ENCODE data around the gene MSRB1. TPM values are rescaled to one million over a fixed set of nuclear protein-coding genes. Genes with fewer than 3 reads are reported as not detected.

MSRB1 gene
- polyA plus RNA-seq, 1 experiment = 61.9 TPM

DNA sequence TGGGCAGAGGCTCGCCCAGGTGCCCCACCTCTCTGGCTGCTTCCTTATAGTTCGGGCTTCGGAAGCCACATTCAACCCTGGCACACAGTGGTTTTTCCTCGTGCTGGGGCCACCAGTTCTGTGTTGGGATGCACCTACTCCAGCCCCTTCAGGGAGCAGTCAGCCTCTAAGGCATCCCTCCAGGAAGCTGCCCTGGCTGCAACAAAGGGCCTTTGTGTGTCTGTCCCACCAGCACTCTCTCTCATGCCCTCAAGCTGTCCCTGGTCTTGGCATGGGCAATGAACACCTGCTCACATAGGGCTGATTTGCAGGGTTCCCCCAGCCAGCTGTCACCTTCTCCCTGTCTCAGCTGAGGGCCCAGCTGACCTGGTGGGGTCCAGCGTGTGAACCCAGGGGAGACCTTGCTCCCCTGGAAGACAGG, 39.0 kb upstream of the MSRB1 start:
- H3K36me3 ChIP-seq (ENCODE audit: control insufficient read depth, insufficient read depth, low read length) = peaks cover 24% of the 10 kb centered on the region
- TF ChIP-seq, protein P1, sequence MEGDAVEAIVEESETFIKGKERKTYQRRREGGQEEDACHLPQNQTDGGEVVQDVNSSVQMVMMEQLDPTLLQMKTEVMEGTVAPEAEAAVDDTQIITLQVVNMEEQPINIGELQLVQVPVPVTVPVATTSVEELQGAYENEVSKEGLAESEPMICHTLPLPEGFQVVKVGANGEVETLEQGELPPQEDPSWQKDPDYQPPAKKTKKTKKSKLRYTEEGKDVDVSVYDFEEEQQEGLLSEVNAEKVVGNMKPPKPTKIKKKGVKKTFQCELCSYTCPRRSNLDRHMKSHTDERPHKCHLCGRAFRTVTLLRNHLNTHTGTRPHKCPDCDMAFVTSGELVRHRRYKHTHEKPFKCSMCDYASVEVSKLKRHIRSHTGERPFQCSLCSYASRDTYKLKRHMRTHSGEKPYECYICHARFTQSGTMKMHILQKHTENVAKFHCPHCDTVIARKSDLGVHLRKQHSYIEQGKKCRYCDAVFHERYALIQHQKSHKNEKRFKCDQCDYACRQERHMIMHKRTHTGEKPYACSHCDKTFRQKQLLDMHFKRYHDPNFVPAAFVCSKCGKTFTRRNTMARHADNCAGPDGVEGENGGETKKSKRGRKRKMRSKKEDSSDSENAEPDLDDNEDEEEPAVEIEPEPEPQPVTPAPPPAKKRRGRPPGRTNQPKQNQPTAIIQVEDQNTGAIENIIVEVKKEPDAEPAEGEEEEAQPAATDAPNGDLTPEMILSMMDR (IDR thresholded peaks at IDR 0.05; ENCODE audit: insufficient read depth, low read depth, low read length) = no peak
- ChIA-PET POLR2A (no interaction called here), CTCF (interaction anchor here (0.6 to 1.3 kb wide), 4 partner anchors 10 to 169 kb away, joined by 3 to 4 read pairs (median 4); partner anchors contain the start of gene TBL3)
- peaks cover 12% of the 10 kb centered on the region for H3K27me3 ChIP-seq (ENCODE audit: control insufficient read depth, insufficient read depth, low read length)
- no peak for DNase-seq (ENCODE audit: low read depth)
- H3K4me3 ChIP-seq (ENCODE audit: low read depth, low read length) = no peak overlapping the region

DNA sequence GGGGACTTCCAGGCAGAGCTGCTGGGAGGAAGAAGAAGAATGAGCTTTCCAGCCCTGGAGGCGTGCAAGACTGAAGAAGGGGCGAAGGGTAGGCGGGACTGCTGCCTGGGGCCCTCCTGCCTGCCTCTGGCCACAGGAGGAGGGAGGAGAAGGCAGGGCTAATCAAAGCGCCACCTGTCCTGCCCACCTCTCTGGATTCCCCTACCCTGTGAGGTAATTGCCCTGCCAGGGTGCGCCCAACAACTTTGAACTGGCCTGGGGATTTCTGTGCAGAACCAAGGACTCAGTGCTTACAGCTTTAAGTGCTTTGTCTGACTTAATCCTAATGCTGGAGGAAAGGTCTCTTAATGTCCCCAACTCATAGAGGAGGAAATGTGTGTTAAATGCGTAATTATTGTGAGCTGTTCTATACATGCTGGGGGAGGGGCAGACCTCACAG, 38.4 kb upstream of the MSRB1 start, which contains the start of gene NOXO1:
Gene NOXO1 (minus strand): TSS at position 72 of the 439 bp plus-strand sequence. CDS start 290 bp downstream, outside the sequence.
- DNase-seq (ENCODE audit: low read depth) = no peak
- POLR2A ChIA-PET = no interaction called here
- CTCF ChIA-PET = interaction anchor here (1.1 to 1.3 kb wide), 2 partner anchors 10 to 159 kb away, joined by 3 to 4 read pairs; partner anchors contain the start of gene TBL3
- Histone ChIP-seq H3K4me3 (ENCODE audit: low read depth, low read length) (no peak within 1 kb of the TSS), H3K36me3 (ENCODE audit: control insufficient read depth, insufficient read depth, low read length) (peaks cover 24% of the 10 kb centered on the region), H3K27me3 (ENCODE audit: control insufficient read depth, insufficient read depth, low read length) (peaks cover 12% of the 10 kb centered on the region)
- TF ChIP-seq, protein P1 (IDR thresholded peaks at IDR 0.05; ENCODE audit: insufficient read depth, low read depth, low read length) = no peak

DNA sequence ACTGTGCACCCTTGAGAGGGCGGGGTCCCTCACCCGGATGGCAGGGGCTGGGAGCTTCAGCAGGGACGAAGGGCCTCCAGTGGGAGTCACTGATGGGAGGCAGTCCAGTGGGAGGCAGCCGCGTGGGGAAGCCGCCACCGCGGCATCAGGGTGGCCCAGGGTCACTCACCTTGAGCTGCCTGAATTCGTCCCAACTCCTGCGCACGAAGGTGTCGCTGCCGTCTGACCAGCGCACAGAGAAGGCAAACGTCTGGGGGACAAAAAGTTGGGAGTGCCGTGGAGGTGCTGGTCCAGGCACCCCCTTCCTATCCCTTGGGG, 37.7 kb upstream of the MSRB1 start:
- TF ChIP-seq, protein P1 (IDR thresholded peaks at IDR 0.05; ENCODE audit: insufficient read depth, low read depth, low read length) = no peak
- peaks cover 24% of the 10 kb centered on the region for H3K36me3 ChIP-seq (ENCODE audit: control insufficient read depth, insufficient read depth, low read length)
- CTCF ChIA-PET = interaction anchor here (1.1 kb wide), 1 partner anchor 160 kb away, joined by 3 read pairs; no protein-coding TSS in a partner anchor
- H3K4me3 ChIP-seq (ENCODE audit: low read depth, low read length) = no peak overlapping the region
- H3K27me3 ChIP-seq (ENCODE audit: control insufficient read depth, insufficient read depth, low read length) = peaks cover 12% of the 10 kb centered on the region
- DNase-seq (ENCODE audit: low read depth) = no peak
- POLR2A ChIA-PET = no interaction called here

DNA sequence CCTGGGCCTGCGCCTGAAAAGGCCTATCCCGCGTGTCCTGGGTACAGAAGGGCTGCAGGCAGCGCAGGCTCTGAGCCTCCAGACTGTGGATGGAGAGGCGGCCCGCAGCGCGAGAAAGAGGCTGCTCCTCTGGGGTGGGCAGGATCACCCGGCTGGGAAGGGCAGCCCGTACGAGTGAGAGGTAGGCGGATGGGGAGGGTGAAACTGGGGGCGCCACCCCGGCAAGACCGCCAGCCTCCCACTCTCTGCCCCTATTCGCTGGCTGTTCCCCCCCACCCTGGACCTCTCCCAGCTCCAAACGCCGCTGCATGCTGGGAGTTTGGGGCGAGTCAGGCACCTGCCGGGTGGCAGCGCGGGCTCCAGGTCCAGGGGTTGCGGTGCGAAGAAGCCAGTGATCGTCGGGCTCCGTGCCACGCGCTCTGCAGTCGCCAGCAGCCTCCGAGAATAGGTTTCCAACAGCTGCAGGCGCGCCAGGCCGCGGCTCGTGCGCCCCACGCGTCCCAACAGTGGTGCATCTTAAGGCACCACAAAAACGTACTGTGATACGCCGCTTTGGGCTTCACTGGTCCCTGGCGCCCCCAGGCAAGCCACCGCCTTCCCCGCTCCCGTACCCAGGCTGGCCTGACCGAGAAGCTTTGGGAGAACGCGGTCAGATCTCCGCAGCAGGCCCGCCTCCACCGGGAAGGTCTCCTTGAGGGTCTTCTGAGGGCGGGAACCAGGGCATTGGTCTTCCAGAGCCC, 37.2 kb upstream of the MSRB1 start:
- CTCF ChIA-PET = no interaction called here
- POLR2A ChIA-PET = no interaction called here
- Histone ChIP-seq H3K27me3 (ENCODE audit: control insufficient read depth, insufficient read depth, low read length) (peaks cover 12% of the 10 kb centered on the region), H3K4me3 (ENCODE audit: low read depth, low read length) (no peak overlapping the region), H3K36me3 (ENCODE audit: control insufficient read depth, insufficient read depth, low read length) (peaks cover 26% of the 10 kb centered on the region)
- TF ChIP-seq, protein P1 (IDR thresholded peaks at IDR 0.05; ENCODE audit: insufficient read depth, low read depth, low read length) = no peak
- no peak for DNase-seq (ENCODE audit: low read depth)

DNA sequence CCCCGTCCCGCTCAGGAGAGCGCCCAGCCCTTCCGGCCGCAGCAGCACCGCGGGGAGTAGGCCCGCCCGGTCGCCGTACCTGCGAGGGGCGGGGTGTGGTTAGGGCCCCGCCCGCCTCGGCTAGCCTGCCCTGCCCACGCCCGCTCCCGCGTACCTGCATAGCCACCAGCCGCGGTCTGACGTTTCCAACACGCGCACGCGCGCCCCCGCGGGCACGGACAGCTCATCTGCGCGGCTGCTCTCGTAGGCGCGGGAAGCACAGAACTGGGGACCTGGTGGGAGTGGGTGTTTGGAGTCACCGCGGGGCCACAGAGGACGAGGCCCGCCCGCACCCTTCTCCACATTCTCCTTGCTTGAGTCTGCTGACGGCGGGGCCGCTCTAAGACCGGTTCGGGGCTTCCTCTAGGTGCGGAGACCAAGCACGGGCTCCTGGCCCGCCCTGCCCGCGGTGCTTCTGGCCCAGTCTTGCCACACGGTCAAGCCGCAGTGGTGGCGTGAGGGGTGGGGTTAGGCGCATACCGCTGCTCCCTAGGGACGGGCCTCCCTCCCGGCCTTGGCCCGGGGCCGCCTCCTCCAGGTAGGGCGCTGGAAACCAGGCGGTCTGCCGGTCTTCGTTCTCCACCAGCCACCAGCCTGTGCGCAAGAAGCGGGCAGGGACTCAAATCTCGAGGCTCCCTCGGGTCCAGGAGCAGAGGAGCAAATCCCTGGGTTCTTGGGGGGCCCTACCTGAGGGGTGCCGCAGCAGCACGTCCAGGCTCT, 36.5 kb upstream of the MSRB1 start:
- Histone ChIP-seq H3K4me3 (ENCODE audit: low read depth, low read length) (no peak overlapping the region), H3K27me3 (ENCODE audit: control insufficient read depth, insufficient read depth, low read length) (peaks cover 12% of the 10 kb centered on the region), H3K36me3 (ENCODE audit: control insufficient read depth, insufficient read depth, low read length) (peaks cover 29% of the 10 kb centered on the region)
- ChIA-PET CTCF (interaction anchor here (1.1 kb wide), 1 partner anchor 161 kb away, joined by 4 read pairs; no protein-coding TSS in a partner anchor), POLR2A (no interaction called here)
- no peak for DNase-seq (ENCODE audit: low read depth)
- TF ChIP-seq, protein P1 (IDR thresholded peaks at IDR 0.05; ENCODE audit: insufficient read depth, low read depth, low read length) = no peak
